Measurements from ENCODE around the gene CCDC183.

GRCh38 chr9:136845465-136846260 is 49.5 kb downstream of the CCDC183 start:
- TF ChIP-seq ZBTB33 (IDR thresholded peaks at IDR 0.05) (no peak), CTCF (IDR thresholded peaks at IDR 0.05; ENCODE audit: low read depth, low read length, missing input control) (no peak), REST (IDR thresholded peaks at IDR 0.05) (no peak), TAF1 (conservative IDR thresholded peaks at IDR 0.05) (no peak), EGR1 (IDR thresholded peaks at IDR 0.05; ENCODE audit: low read depth in 2 of 2) (no peak), MAX (IDR thresholded peaks at IDR 0.05) (no peak)
